ENCODE measurements around the gene SLC5A11.
"Not testable (repeated sequence)": the region's sequence is repeated elsewhere in the genome, so short reads cannot be mapped to it uniquely, and the experiment has no call there.

SLC5A11 gene, protein sequence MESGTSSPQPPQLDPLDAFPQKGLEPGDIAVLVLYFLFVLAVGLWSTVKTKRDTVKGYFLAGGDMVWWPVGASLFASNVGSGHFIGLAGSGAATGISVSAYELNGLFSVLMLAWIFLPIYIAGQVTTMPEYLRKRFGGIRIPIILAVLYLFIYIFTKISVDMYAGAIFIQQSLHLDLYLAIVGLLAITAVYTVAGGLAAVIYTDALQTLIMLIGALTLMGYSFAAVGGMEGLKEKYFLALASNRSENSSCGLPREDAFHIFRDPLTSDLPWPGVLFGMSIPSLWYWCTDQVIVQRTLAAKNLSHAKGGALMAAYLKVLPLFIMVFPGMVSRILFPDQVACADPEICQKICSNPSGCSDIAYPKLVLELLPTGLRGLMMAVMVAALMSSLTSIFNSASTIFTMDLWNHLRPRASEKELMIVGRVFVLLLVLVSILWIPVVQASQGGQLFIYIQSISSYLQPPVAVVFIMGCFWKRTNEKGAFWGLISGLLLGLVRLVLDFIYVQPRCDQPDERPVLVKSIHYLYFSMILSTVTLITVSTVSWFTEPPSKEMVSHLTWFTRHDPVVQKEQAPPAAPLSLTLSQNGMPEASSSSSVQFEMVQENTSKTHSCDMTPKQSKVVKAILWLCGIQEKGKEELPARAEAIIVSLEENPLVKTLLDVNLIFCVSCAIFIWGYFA

GRCh38 chr16:24845726-24846547 is at the start of gene SLC5A11:
SLC5A11 (plus strand) TSS chr16:24845963; CDS start chr16:24858644, 12,681 bp downstream.
- DNase-seq = no peak

GRCh38 chr16:24800586-24800985 is 45.2 kb upstream of the SLC5A11 start:
- DNase-seq = no peak

DNA sequence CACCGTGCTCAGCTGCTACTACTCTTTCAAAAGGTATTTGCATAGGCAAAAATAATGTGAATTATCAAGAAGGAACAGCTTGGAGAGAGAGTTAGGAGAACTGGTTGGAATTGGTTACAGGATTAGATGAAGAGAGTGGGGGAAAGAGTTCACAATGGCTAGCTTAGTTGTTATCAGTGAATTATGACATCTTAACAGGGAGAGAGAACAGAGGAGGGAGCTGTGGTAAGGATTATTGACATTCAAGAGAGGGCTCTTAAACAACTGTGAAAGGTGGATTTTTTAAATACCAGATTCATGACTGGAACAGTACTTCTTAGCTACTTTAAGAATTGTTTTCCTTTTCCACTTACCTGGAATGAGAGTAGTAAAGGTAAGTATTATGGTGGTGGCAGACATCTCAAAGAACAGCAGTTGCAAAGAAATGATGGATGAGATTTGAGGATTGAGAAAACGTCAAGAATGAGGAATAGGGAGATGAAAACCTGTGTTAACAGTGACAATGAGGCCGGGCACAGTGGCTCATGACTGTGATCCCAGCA is 43.9 kb upstream of the SLC5A11 start:
- no peak for DNase-seq

- DNase-seq = no peak
Observed at GRCh38 chr16:24805484-24805883, 40.3 kb upstream of the SLC5A11 start.

GRCh38 chr16:24807301-24807700 is 38.5 kb upstream of the SLC5A11 start:
- DNase-seq = no peak

DNA sequence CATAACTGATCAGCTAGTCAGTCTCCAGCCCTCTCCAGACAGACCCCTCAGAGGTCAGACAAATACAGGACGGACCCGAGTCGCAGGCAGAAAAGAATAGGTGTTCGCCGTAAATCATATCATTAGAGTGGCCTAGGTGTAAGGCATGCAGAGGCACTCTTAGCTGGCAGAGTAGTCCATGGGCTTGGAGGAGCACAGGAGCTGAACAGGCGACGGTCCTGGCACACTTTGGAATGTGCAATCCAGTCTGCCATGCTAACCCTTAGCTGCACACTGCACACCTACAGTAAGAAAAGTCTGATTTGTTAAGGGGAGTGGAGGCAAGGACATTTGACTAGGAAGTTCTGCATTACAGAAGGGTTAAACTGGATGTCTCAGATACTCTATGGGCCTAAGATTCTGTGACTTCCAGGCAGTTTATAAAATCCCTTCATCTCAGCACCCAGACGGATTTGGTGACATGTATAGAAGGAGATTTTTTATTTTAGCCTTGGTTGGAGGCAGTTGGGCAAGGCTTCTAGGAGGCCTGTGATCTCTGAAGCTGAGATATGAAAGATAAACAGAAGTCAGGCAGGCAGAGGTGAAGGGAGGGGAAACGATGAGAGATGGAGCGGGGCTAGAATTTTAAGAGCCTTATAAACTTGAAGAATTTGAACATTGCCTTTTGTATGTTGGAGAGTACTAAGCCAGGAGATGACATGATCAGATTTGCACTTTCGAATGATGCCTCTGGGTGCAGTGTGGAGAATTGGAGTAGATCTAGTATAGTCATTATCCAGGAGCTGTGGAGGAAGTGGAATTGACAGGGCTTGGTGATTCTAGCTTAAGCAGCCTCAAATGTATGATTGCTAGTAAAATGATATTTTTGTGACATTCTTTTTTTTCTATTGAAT is 34.6 kb upstream of the SLC5A11 start:
- peak in 1 of 2 experiments; percentile 8 for DNase-seq

GRCh38 chr16:24812813-24813212 is 33.0 kb upstream of the SLC5A11 start:
- not testable (repeated sequence) for DNase-seq

- DNase-seq = no peak
Observed at GRCh38 chr16:24815021-24815420, 30.7 kb upstream of the SLC5A11 start.

DNA sequence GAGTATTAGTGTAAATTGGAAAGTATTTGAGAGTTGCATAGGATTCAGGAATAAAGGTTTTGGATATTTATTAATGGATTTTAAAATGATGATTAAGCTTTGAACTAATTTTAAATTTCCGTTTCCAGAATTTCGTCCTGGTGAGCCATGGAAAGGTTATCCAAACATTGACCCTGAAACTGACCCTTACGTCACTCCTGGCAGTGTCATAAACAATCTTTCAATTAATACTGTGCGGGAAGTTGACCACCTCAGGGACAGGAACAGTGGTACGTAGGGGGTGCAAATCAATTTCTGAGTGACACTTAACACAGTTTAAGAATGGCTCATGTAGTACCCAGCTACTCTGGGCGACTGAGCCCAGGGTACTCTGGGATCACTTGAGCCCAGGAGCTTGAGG is 29.1 kb upstream of the SLC5A11 start:
- DNase-seq = no peak

DNA sequence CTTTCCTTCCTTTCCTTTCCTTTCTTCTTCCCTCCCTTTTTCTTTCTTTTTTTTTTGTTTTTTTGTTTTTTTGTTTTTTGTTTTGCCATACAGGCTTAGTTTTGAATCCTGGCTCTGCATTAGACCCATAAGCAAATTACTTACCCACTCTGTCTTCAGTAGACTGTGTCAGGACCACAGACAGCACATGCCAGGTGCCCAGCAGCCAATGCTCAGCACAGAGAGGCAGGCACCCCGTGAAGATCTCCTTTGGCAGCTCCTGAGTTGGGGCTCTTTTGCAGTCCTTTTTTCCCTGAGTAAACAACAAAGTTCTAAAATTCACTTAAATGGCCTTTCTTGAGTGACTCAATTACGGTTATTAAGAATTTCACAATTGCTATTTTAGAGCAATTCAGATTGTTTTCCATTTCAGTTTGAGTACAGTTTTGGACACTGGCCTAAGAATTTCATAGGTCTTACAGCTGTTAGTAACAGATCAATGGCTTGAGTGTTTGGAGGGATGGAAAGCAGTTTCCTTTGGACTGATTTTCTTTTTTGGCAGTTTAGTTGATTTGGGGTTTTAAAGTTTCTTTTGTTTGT is 26.2 kb upstream of the SLC5A11 start:
- DNase-seq = no peak

DNA sequence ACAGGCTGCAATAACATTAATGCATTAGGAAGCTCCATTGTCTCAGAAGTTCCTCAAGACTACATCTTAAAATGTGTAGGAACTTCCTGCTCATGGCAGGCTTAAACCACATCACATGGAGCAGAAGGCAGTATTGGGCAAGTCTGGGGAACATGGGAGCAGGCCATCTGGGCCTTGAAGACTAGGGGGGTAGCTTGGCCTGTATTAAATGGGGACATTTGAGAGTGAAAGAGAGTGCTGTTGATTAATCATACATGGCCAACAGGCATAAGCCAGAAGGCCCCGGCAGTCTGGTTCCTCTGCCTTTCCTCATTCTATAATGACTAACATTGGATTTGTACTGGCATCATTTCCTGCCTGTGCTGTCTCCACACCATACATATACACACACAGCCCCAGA is 25.2 kb upstream of the SLC5A11 start:
- DNase-seq = peak; percentile 41 to 65

- DNase-seq = peak; percentile 89 to 96
Observed at GRCh38 chr16:24821129-24821528, 24.6 kb upstream of the SLC5A11 start.

DNA sequence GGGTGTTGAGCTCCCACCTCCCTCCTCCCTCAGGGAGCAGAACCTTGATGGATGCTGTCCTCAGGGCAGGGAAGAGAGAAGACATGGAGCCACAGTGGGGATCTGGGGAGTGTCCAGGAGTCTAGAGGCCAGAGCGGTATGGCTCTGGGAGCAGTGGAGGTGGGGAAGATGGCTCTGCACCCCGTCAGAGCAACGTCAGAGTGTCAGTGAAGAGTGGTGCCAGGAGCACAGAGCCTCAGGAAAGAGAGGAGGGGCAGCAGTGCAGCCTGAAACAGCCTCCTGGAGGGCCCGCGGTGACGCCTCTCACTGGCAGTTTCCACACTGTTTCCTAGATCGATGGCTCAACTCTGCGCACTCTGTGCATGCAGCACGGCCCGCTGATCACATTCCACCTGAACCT is 23.2 kb upstream of the SLC5A11 start:
- no peak for DNase-seq

DNA sequence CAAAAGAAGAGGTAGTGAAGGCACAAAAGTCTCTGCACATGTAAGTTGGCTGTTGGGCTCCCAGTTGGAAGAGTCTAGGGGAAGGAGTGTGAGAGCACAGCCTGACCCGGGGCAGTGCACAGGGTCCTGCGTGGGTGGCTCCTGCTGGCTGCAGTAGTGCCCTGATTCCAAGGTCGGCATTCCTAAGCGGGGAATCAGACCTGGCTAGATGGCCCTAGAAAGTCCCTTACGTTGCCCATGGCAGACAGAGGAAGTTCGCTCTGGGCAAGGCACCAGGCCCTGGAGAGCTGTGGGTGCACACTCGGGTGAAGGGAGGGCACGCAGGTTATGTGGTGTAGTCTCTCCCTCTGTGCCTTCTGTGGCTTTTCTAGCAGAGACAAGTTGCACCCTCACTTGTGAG is 22.8 kb upstream of the SLC5A11 start:
- no peak for DNase-seq

DNA sequence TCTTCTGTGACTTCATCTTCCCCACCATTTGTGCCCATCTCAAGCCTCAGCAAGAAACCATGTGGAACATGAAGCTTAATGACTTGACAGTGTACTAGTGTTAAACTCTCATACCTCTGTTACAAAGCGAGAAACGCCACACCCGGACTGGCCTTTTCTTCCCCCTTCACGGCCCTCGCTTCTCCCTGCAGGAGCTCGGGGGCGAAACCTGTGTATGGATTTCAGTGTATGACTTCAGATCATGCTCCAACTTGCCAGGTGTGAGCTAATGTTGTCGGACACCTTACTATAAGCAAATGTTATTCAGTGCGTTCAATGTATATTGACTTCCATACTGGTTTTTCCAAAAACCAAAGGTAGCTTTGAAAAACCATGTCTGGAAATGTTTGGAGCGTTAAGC is 20.1 kb upstream of the SLC5A11 start:
- no peak for DNase-seq

DNA sequence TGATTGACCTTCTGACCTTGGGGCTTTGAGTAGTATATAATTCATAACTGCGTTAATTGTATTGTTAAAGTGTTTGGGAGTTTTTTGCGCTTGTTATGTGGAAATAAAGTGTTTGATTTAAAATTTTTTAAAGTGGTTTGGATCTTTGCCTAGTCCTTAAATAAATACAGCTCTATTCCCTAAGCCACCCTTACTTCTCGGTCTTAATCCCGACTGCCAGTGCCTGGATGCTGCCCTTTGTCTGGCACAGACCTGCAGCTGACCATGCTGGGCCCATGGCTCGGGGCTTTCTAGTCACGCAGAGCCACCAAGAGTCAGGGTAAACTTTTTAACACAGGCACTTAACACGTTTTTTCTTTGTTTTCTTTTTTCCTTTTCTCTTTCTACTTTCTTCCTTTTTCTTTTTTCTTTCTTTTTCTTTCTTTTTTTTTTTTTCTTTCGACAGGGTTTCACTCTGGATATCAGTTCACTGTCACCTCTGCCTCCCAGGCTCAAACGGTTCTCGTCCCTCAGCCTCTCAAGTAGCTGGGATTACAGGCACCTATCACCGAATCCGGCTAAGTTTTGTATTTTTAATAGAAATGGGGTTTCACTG is 19.6 kb upstream of the SLC5A11 start:
- DNase-seq = no peak

GRCh38 chr16:24826817-24827566 is 18.8 kb upstream of the SLC5A11 start:
- no peak for DNase-seq

GRCh38 chr16:24829153-24829552 is 16.6 kb upstream of the SLC5A11 start:
- no peak for DNase-seq

DNA sequence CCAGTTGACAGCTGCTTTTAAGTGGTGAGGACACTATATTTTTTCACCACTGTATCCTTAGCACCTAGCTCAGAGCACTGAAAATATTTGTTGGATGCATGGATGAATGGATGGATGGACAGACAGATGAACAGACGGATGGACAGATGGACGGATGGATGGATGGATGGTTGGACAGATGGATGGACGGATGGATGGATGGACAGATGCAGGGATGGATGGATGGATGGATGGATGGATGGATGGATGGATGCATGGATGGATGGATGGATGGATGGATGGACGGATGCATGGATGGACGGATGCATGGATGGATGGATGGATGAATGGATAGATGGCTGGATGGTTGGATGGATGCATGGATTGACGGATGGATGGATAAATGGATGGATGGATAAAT is 12.4 kb upstream of the SLC5A11 start:
- no peak for DNase-seq

All from NCI-H524 (cell line).